Neural cell (in vitro differentiated cells): ENCODE measurements around the gene RPL29. TPM values are rescaled to one million over a fixed set of nuclear protein-coding genes. Genes with fewer than 3 reads are reported as not detected.

ENCODE experiments used
- H2AFZ ChIP-seq: fragments of 200-600, 300-800 bp; sonication (generic), shearing (Covaris generic); 2 replicates; pipeline ENCODE4 v1.6.0; 2014; ENCODE audit warnings: low read depth, mild to moderate bottlenecking, antibody characterized with exemption, low read length, moderate library complexity
- H3F3A ChIP-seq: fragments of 200-600 bp; shearing (Covaris generic); 2 replicates; pipeline ENCODE4 v1.6.1; 2016; ENCODE audit warnings: mild to moderate bottlenecking, moderate library complexity, mixed read lengths, antibody characterized with exemption, low read length; ENCODE audit not compliant: insufficient read depth, poor library complexity, severe bottlenecking
- H3K27ac ChIP-seq: fragments of 200-600, 300-800 bp; sonication (generic), shearing (Covaris generic); 2 replicates; pipeline ENCODE4 v1.5.1; 2014; ENCODE audit warnings: mild to moderate bottlenecking, low read length, moderate library complexity
- H3K27me3 ChIP-seq: fragments of 300-800, 200-600 bp; sonication (generic), shearing (Covaris generic); 2 replicates; pipeline ENCODE4 v1.6.0; 2014; ENCODE audit warnings: mild to moderate bottlenecking, low read depth, low read length, moderate library complexity; ENCODE audit not compliant: insufficient read depth
- H3K36me3 ChIP-seq: fragments of 300-800, 200-600 bp; sonication (generic), shearing (Covaris generic); 2 replicates; pipeline ENCODE4 v1.5.1; 2014; ENCODE audit warnings: mild to moderate bottlenecking, antibody characterized with exemption, low read length, moderate library complexity; ENCODE audit not compliant: insufficient read depth
- H3K4me2 ChIP-seq: fragments of 300-800, 200-600 bp; sonication (generic), shearing (Covaris generic); 2 replicates; pipeline ENCODE4 v1.6.0; 2014; ENCODE audit warnings: mild to moderate bottlenecking, low read length
- H3K4me3 ChIP-seq: fragments of 300-800, 200-600 bp; sonication (generic), shearing (Covaris generic); 2 replicates; pipeline ENCODE4 v1.5.1; 2014; ENCODE audit warnings: mild to moderate bottlenecking, low read length, moderate library complexity
- H3K79me2 ChIP-seq: fragments of 200-600 bp; shearing (Covaris generic); replicated peaks from 2 replicates; pipeline ENCODE4 v1.6.0; 2014; ENCODE audit warnings: mild to moderate bottlenecking, low read length, moderate library complexity; ENCODE audit not compliant: insufficient read depth
- H3K9ac ChIP-seq: fragments of 300-800, 200-600 bp; sonication (generic), shearing (Covaris generic); 2 replicates; pipeline ENCODE4 v1.6.1; 2016; ENCODE audit warnings: mild to moderate bottlenecking, low read length, mixed read lengths
- H3K9me2 ChIP-seq: fragments of 200-600 bp; shearing (Covaris generic); 2 replicates; pipeline ENCODE4 v1.6.1; 2016; ENCODE audit warnings: mild to moderate bottlenecking, low read length, mixed read lengths; ENCODE audit not compliant: insufficient read depth
- H3K9me3 ChIP-seq: fragments of 200-600, 300-800 bp; sonication (generic), shearing (Covaris generic); 2 replicates; pipeline ENCODE4 v1.6.1; 2016; ENCODE audit warnings: mild to moderate bottlenecking, mixed run types, low read length, moderate library complexity, mixed read lengths
- H4K20me1 ChIP-seq: fragments of 200-600 bp; shearing (Covaris generic); 2 replicates; pipeline ENCODE4 v1.6.1; 2016; ENCODE audit warnings: mild to moderate bottlenecking, mixed run types; ENCODE audit not compliant: insufficient read depth
- CTCF ChIP-seq: fragments of 450-650 bp; IDR thresholded peaks from 2 replicates; pipeline ENCODE4 v1.5.1; 2014; ENCODE audit warnings: antibody characterized with exemption, mild to moderate bottlenecking, moderate library complexity; ENCODE audit not compliant: poor library complexity, severe bottlenecking
- EP300 ChIP-seq: fragments of 450-650 bp; conservative IDR thresholded peaks from 2 replicates; pipeline ENCODE4 v1.6.1; 2014; ENCODE audit warnings: antibody characterized with exemption, mild to moderate bottlenecking, moderate library complexity; ENCODE audit not compliant: poor library complexity, severe bottlenecking
- EZH2 ChIP-seq: fragments of 200-600, 300-800 bp; shearing (Covaris generic), sonication (generic); IDR thresholded peaks from 2 replicates; pipeline ENCODE4 v1.6.1; 2014; ENCODE audit warnings: antibody characterized with exemption, low read length, borderline replicate concordance, mild to moderate bottlenecking; ENCODE audit not compliant: insufficient read depth, poor library complexity, severe bottlenecking
- MXI1 ChIP-seq: fragments of 450-650 bp; conservative IDR thresholded peaks from 2 replicates; pipeline ENCODE4 v1.6.1; 2014; ENCODE audit warnings: antibody characterized with exemption, mild to moderate bottlenecking; ENCODE audit not compliant: poor library complexity, severe bottlenecking
- POLR2AphosphoS5 ChIP-seq: IDR thresholded peaks from 2 replicates; pipeline ENCODE4 v1.6.1; 2012
- RAD21 ChIP-seq: fragments of 450-650 bp; conservative IDR thresholded peaks from 2 replicates; pipeline ENCODE4 v1.6.1; 2014; ENCODE audit warnings: antibody characterized with exemption, mild to moderate bottlenecking, moderate library complexity
- SMC3 ChIP-seq: fragments of 450-650 bp; conservative IDR thresholded peaks from 2 replicates; pipeline ENCODE4 v1.6.1; 2014; ENCODE audit warnings: antibody characterized with exemption, mild to moderate bottlenecking, moderate library complexity; ENCODE audit not compliant: poor library complexity
- TAF1 ChIP-seq: IDR thresholded peaks from 2 replicates; pipeline ENCODE4 v1.6.1; 2012; ENCODE audit warnings: low read depth
- polyA plus RNA-seq: library from polyadenylated mRNA; depleted of rRNA; stranded (reverse); fragments of >200 nt; gene quantifications from 2 replicates; pipeline ENCODE4 v1.2.3, GENCODE V29; 2014
- TF ChIP-seq, protein P1 (sequence below): IDR thresholded peaks from 2 replicates; pipeline ENCODE4 v1.6.1; 2012; ENCODE audit warnings: borderline replicate concordance

RPL29 gene
- polyA plus RNA-seq, 1 donor from 2014 or later = 846 TPM

GRCh38 chr3:51954105-51954504, 41.6 kb downstream of the RPL29 start:
- peaks cover 14% of the 10 kb centered on the region for H3K27me3 ChIP-seq
- no peaks in the 10 kb centered on the region for H3K9me3 ChIP-seq
- H3K9me2 ChIP-seq = no peaks in the 10 kb centered on the region
- H3F3A ChIP-seq = no peaks in the 10 kb centered on the region
- H3K4me3 ChIP-seq = no peak overlapping the region
- no peaks in the 10 kb centered on the region for H3K79me2 ChIP-seq
- H3K27ac ChIP-seq = no peak overlapping the region
- no peak overlapping the region for H3K9ac ChIP-seq
- TF ChIP-seq POLR2AphosphoS5 = no peak
- no peak for TF ChIP-seq MXI1
- no peak for TF ChIP-seq TAF1
- no peak for TF ChIP-seq EZH2
- no peak for TF ChIP-seq SMC3
- no peak for TF ChIP-seq EP300
- TF ChIP-seq CTCF = no peak
- no peak for TF ChIP-seq RAD21
- TF ChIP-seq, protein P1, sequence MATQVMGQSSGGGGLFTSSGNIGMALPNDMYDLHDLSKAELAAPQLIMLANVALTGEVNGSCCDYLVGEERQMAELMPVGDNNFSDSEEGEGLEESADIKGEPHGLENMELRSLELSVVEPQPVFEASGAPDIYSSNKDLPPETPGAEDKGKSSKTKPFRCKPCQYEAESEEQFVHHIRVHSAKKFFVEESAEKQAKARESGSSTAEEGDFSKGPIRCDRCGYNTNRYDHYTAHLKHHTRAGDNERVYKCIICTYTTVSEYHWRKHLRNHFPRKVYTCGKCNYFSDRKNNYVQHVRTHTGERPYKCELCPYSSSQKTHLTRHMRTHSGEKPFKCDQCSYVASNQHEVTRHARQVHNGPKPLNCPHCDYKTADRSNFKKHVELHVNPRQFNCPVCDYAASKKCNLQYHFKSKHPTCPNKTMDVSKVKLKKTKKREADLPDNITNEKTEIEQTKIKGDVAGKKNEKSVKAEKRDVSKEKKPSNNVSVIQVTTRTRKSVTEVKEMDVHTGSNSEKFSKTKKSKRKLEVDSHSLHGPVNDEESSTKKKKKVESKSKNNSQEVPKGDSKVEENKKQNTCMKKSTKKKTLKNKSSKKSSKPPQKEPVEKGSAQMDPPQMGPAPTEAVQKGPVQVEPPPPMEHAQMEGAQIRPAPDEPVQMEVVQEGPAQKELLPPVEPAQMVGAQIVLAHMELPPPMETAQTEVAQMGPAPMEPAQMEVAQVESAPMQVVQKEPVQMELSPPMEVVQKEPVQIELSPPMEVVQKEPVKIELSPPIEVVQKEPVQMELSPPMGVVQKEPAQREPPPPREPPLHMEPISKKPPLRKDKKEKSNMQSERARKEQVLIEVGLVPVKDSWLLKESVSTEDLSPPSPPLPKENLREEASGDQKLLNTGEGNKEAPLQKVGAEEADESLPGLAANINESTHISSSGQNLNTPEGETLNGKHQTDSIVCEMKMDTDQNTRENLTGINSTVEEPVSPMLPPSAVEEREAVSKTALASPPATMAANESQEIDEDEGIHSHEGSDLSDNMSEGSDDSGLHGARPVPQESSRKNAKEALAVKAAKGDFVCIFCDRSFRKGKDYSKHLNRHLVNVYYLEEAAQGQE = no peak
- no peak overlapping the region for H3K4me2 ChIP-seq
- no peak overlapping the region for H2AFZ ChIP-seq
- H4K20me1 ChIP-seq = no peaks in the 10 kb centered on the region
- H3K36me3 ChIP-seq = no peaks in the 10 kb centered on the region

GRCh38 chr3:51953445-51953844, 42.2 kb downstream of the RPL29 start:
- Histone ChIP-seq H2AFZ (no peak overlapping the region), H3K4me3 (no peak overlapping the region), H3K79me2 (no peaks in the 10 kb centered on the region), H4K20me1 (no peaks in the 10 kb centered on the region), H3K9me3 (no peaks in the 10 kb centered on the region), H3K27me3 (peaks cover 14% of the 10 kb centered on the region), H3K9me2 (no peaks in the 10 kb centered on the region), H3K36me3 (no peaks in the 10 kb centered on the region), H3K27ac (no peak overlapping the region), H3K9ac (no peak overlapping the region), H3K4me2 (no peak overlapping the region), H3F3A (no peaks in the 10 kb centered on the region)
- TF ChIP-seq POLR2AphosphoS5 (no peak), RAD21 (no peak)

DNA sequence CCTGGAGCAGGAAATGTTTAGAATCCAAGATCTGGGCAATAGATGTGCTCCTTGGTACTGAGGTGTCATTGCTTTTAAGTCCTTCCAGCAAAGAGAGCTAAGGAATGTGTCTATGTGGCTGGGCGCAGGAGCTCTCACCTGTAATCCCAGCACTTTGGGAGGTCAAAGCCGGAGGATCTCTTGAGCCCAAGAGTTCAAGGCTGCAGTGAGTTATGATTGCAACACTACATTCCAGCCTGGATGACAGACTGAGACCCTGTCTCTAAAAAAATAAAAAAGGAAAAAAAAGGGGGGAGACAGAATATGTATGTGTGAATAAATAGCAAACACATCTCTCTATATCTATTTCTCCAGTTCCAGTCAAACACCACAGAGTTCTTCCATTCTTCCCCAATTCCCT, 44.8 kb downstream of the RPL29 start:
- H3K27ac ChIP-seq = no peak overlapping the region
- no peak overlapping the region for H3K4me3 ChIP-seq
- peaks cover 7% of the 10 kb centered on the region for H3K27me3 ChIP-seq
- H3K36me3 ChIP-seq = no peaks in the 10 kb centered on the region
- TF ChIP-seq SMC3 (no peak), TAF1 (no peak), MXI1 (no peak), CTCF (no peak), EP300 (no peak), RAD21 (no peak), POLR2AphosphoS5 (no peak), EZH2 (no peak)
- TF ChIP-seq, protein P1 = no peak
- no peaks in the 10 kb centered on the region for H3K9me2 ChIP-seq
- H4K20me1 ChIP-seq = no peaks in the 10 kb centered on the region
- no peaks in the 10 kb centered on the region for H3F3A ChIP-seq
- no peak overlapping the region for H2AFZ ChIP-seq
- no peak overlapping the region for H3K4me2 ChIP-seq
- no peaks in the 10 kb centered on the region for H3K79me2 ChIP-seq
- H3K9me3 ChIP-seq = no peaks in the 10 kb centered on the region
- no peak overlapping the region for H3K9ac ChIP-seq
